HEK293 (cell line): ENCODE results near the gene SF1.
A peak's percentile ranks its signal among the peaks of the same experiment; 100 is the strongest.

Experiments used
- CTCF ChIP-seq: fragments of 450-650 bp; formaldehyde crosslinking; IDR thresholded peaks from 2 replicates; pipeline ENCODE4 v1.5.1; 2016; ENCODE audit warnings: missing biosample characterization, missing genetic modification characterization
- HIC1 ChIP-seq: fragments of 450-650 bp; formaldehyde crosslinking; IDR thresholded peaks from 2 replicates; pipeline ENCODE4 v1.5.1; 2016; ENCODE audit warnings: missing biosample characterization, missing genetic modification characterization
- TCF7L2 ChIP-seq: IDR thresholded peaks from 2 replicates; pipeline ENCODE4 v1.6.1; 2011; ENCODE audit warnings: low read depth, mild to moderate bottlenecking, inconsistent platforms, low read length, moderate library complexity, borderline replicate concordance
- ZFP41 ChIP-seq: fragments of 450-650 bp; formaldehyde crosslinking; IDR thresholded peaks from 2 replicates; pipeline ENCODE4 v1.5.1; 2016; ENCODE audit warnings: missing biosample characterization, missing genetic modification characterization, borderline replicate concordance
- ZNF274 ChIP-seq, 2 experiments: fragments of 200-500 bp in 1 of 2; fragments of 450-650 bp in 1 of 2; sonication (Bioruptor generic) in 1 of 2; formaldehyde crosslinking in 1 of 2; IDR thresholded peaks; 2 replicates each; pipeline versions ENCODE4 v1.5.1 to v1.6.1; 2014 to 2016; ENCODE audit warnings: borderline replicate concordance in 1 of 2, inconsistent platforms in 1 of 2, low read length in 1 of 2, missing biosample characterization in 1 of 2, missing genetic modification characterization in 1 of 2
- ZNF433 ChIP-seq: fragments of 450-650 bp; formaldehyde crosslinking; IDR thresholded peaks from 2 replicates; pipeline ENCODE4 v1.5.1; 2016; ENCODE audit warnings: missing biosample characterization, missing genetic modification characterization, low read depth
- ZNF76 ChIP-seq: fragments of 450-650 bp; formaldehyde crosslinking; IDR thresholded peaks from 2 replicates; pipeline ENCODE4; 2016; ENCODE audit warnings: low read depth, missing biosample characterization, missing genetic modification characterization, borderline replicate concordance
- ZNF843 ChIP-seq: fragments of 450-650 bp; formaldehyde crosslinking; IDR thresholded peaks from 2 replicates; pipeline ENCODE4 v1.5.1; 2016; ENCODE audit warnings: missing biosample characterization, missing genetic modification characterization
- TF ChIP-seq, protein P1 (sequence below): fragments of 450-650 bp; formaldehyde crosslinking; IDR thresholded peaks from 2 replicates; pipeline ENCODE4 v1.5.1; 2016; ENCODE audit warnings: missing biosample characterization, missing genetic modification characterization

- TF ChIP-seq ZFP41 (tag by site-specific recombination) (no peak), CTCF (tag by site-specific recombination) (no peak), ZNF433 (tag by site-specific recombination) (no peak), ZNF274 (IDR thresholded peaks at IDR 0.05; ENCODE audit: low read length) (no peak), ZNF274 (tag by site-specific recombination; IDR thresholded peaks at IDR 0.05; ENCODE audit: borderline replicate concordance) (no peak), TCF7L2 (no peak), ZNF76 (no peak), HIC1 (0 out of 2 replicates have a peak, but pooled peaks have one; percentile 7), ZNF843 (tag by site-specific recombination) (no peak)
- TF ChIP-seq, protein P1, sequence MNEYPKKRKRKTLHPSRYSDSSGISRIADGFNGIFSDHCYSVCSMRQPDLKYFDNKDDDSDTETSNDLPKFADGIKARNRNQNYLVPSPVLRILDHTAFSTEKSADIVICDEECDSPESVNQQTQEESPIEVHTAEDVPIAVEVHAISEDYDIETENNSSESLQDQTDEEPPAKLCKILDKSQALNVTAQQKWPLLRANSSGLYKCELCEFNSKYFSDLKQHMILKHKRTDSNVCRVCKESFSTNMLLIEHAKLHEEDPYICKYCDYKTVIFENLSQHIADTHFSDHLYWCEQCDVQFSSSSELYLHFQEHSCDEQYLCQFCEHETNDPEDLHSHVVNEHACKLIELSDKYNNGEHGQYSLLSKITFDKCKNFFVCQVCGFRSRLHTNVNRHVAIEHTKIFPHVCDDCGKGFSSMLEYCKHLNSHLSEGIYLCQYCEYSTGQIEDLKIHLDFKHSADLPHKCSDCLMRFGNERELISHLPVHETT (tag by site-specific recombination): no peak
These were observed 17.9 kb upstream of the SF1 start for GRCh38 chr11:64796047-64796756.
